CD14-positive monocyte (primary cell): ENCODE results near the gene ALDH5A1. TPM values are rescaled to one million over a fixed set of nuclear protein-coding genes. Genes with fewer than 3 reads are reported as not detected.

ENCODE experiments used
- DNase-seq, 3 donors: peaks; one replicate each; pipeline ENCODE4 v3.0.0-alpha.2; 2011 to 2022
- H2AFZ ChIP-seq: 2 replicates; pipeline ENCODE4 v1.6.0; 2012; ENCODE audit warnings: mild to moderate bottlenecking, low read depth, low read length, inconsistent platforms; ENCODE audit not compliant: insufficient read depth, poor library complexity, severe bottlenecking
- H3K27ac ChIP-seq, 2 donors: 1 replicate in 1 of 2; 2 replicates in 1 of 2; pipeline ENCODE4 v1.5.1; 2012 to 2013; ENCODE audit warnings: low read length in 2 of 2, control low read depth in 1 of 2, inconsistent platforms in 1 of 2, low read depth in 1 of 2, mild to moderate bottlenecking in 1 of 2
- H3K27me3 ChIP-seq, 2 donors: one replicate each; pipeline versions ENCODE4 v1.6.0 to v1.6.1; 2011 to 2013; ENCODE audit warnings: low read length in 2 of 2; ENCODE audit not compliant: control insufficient read depth in 2 of 2, insufficient read depth in 2 of 2
- H3K36me3 ChIP-seq, 2 donors: replicated peaks in 1 of 2; 1 replicate in 1 of 2; 2 replicates in 1 of 2; pipeline versions ENCODE4 v1.5.1 to v1.6.1; 2012 to 2013; ENCODE audit warnings: low read length in 2 of 2, control low read depth in 1 of 2, inconsistent platforms in 1 of 2, mild to moderate bottlenecking in 1 of 2; ENCODE audit not compliant: insufficient read depth in 2 of 2, control insufficient read depth in 1 of 2
- H3K4me1 ChIP-seq, 2 donors: 1 replicate in 1 of 2; 2 replicates in 1 of 2; pipeline versions ENCODE4 v1.5.1 to v1.6.1; 2012 to 2013; ENCODE audit warnings: low read length in 2 of 2, control low read depth in 1 of 2, inconsistent platforms in 1 of 2, mild to moderate bottlenecking in 1 of 2, moderate library complexity in 1 of 2; ENCODE audit not compliant: insufficient read depth in 2 of 2, control insufficient read depth in 1 of 2
- H3K4me2 ChIP-seq: replicated peaks from 2 replicates; pipeline ENCODE3; 2012; ENCODE audit warnings: low read length, moderate library complexity, mild to moderate bottlenecking; ENCODE audit not compliant: poor library complexity, severe bottlenecking; ENCODE audit errors: extremely low read depth
- H3K4me3 ChIP-seq, 3 experiments: fragments of 200-600 bp in 1 of 3; sonication (generic) in 1 of 3; replicated peaks in 1 of 3; 1 replicate in 2 of 3; 2 replicates in 1 of 3; pipeline ENCODE4 v1.5.1; 2011 to 2013; ENCODE audit warnings: low read length in 3 of 3, mild to moderate bottlenecking in 3 of 3, control low read depth in 2 of 3, low read depth in 2 of 3, inconsistent platforms in 1 of 3, moderate library complexity in 1 of 3
- H3K79me2 ChIP-seq: 2 replicates; pipeline ENCODE4 v1.6.0; 2012; ENCODE audit warnings: mild to moderate bottlenecking, control low read depth, inconsistent platforms, low read length, moderate library complexity; ENCODE audit not compliant: insufficient read depth
- H3K9ac ChIP-seq: 2 replicates; pipeline ENCODE4 v1.6.0; 2017; ENCODE audit warnings: low read length, mild to moderate bottlenecking; ENCODE audit not compliant: insufficient read depth, poor library complexity, severe bottlenecking
- H3K9me3 ChIP-seq, 2 donors: replicated peaks in 1 of 2; 1 replicate in 1 of 2; 2 replicates in 1 of 2; pipeline versions ENCODE4 v1.5.1 to v1.6.1; 2012 to 2013; ENCODE audit warnings: low read length in 2 of 2, control low read depth in 1 of 2; ENCODE audit not compliant: control insufficient read depth in 1 of 2, insufficient read depth in 1 of 2
- H4K20me1 ChIP-seq: 2 replicates; pipeline ENCODE4 v1.6.0; 2012; ENCODE audit warnings: mild to moderate bottlenecking, low read length, control low read depth, moderate library complexity; ENCODE audit not compliant: insufficient read depth
- H3K27ac Mint-ChIP-seq, 7 donors: one replicate each; pipeline ENCODE4 v1.8.0; 2020; ENCODE audit warnings: mild to moderate bottlenecking in 7 of 7, mixed read lengths in 7 of 7, moderate library complexity in 6 of 7, inconsistent platforms in 2 of 7
- H3K27me3 Mint-ChIP-seq, 3 donors: one replicate each; pipeline ENCODE4 v1.8.0; 2021 to 2022; ENCODE audit warnings: low read depth in 3 of 3, mild to moderate bottlenecking in 3 of 3, mixed read lengths in 3 of 3, moderate library complexity in 3 of 3, inconsistent platforms in 1 of 3
- H3K36me3 Mint-ChIP-seq, 2 donors: one replicate each; pipeline ENCODE4 v1.8.0; 2020; ENCODE audit warnings: mixed read lengths in 2 of 2, inconsistent platforms in 1 of 2, mild to moderate bottlenecking in 1 of 2
- H3K4me1 Mint-ChIP-seq: one replicate; pipeline ENCODE4 v1.8.0; 2020; ENCODE audit warnings: mild to moderate bottlenecking, mixed read lengths
- H3K4me3 Mint-ChIP-seq, 2 donors: one replicate each; pipeline ENCODE4 v1.8.0; 2020; ENCODE audit warnings: mild to moderate bottlenecking in 2 of 2, mixed read lengths in 2 of 2, moderate library complexity in 1 of 2
- H3K9me3 Mint-ChIP-seq, 7 donors: one replicate each; pipeline ENCODE4 v1.8.0; 2020 to 2022; ENCODE audit warnings: mixed read lengths in 7 of 7, mild to moderate bottlenecking in 6 of 7, moderate library complexity in 6 of 7, inconsistent platforms in 2 of 7
- WGBS: methylation state at CpG from one replicate; pipeline ENCODE4 v1.1.5; 2013; ENCODE audit warnings: missing lambda C conversion rate; ENCODE audit not compliant: insufficient coverage; 5-methylcytosine and 5-hydroxymethylcytosine counted together
- intact Hi-C, 2 donors: fragments of 100-400 bp; cut with micrococcal nuclease; formaldehyde crosslinking; loops; one replicate each; pipeline versions ENCODE4 v1.15.0 to v1.15.1; 2023
- polyA plus RNA-seq, 3 donors: library from polyadenylated mRNA; depleted of rRNA in 1 of 3; unstranded in 2 of 3; stranded (reverse) in 1 of 3; fragments of 300-500 nt in 2 of 3; fragments of >200 nt in 1 of 3; fragmentation: Illumina TruSeq in 2 of 3; gene quantifications; 1 replicate in 2 of 3; 2 replicates in 1 of 3; pipeline ENCODE4 v1.2.3, GENCODE V29; 2012 to 2021
- TF ChIP-seq, protein P1 (sequence below): fragments of 200-600 bp; IDR thresholded peaks from one replicate; pipeline ENCODE4 v1.8.0; 2022; ENCODE audit warnings: antibody characterized with exemption, mild to moderate bottlenecking

ALDH5A1 gene
- polyA plus RNA-seq, 3 donors = 0.04 to 0.33 (median 0.17) TPM

DNA sequence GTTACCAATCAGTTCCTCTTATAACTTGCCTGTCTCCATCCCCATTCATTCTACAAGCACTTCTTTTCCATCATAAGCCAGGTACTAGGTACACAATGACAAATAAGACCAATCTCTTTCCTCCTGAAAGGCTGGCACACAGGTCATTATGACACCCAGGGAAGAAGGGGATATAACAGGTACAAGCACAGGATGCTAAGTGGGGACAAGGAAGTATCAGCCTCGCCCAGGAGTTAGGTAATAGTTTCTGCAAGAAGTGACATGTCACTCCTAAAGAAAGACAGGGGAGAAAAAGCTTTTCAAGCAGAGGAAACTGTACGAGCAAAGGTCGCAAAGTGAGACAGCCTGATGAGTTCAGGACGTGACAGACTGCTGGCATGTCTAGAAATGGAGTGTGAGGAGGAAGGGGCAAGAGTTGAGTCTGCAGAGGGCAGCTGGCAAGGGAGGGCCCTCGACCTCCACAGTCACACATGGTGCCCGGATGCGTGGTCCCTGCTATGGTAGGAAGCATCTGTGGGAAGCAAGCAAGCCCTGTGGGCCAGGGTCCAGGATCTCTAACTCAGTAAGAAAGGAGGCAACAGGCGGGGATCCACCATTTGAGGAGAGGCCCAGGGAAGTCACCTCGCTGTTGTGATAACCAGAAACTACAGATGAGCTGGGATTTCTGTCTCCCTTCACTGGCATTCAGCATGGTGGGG is 45.8 kb upstream of the ALDH5A1 start:
- Histone ChIP-seq H3K79me2 (no peaks in the 10 kb centered on the region), H3K9me3 (no peaks in the 10 kb centered on the region), H3K4me3 (no peak overlapping the region), H3K4me1 (no peaks in the 10 kb centered on the region), H3K27ac (no peak overlapping the region), H4K20me1 (no peaks in the 10 kb centered on the region), H3K4me2 (no peak overlapping the region), H3K36me3 (no peaks in the 10 kb centered on the region), H2AFZ (no peak overlapping the region), H3K9ac (no peak overlapping the region), H3K27me3 (no peaks in the 10 kb centered on the region)
- intact Hi-C loops = no loop called here
- no peak for DNase-seq
- TF ChIP-seq, protein P1, sequence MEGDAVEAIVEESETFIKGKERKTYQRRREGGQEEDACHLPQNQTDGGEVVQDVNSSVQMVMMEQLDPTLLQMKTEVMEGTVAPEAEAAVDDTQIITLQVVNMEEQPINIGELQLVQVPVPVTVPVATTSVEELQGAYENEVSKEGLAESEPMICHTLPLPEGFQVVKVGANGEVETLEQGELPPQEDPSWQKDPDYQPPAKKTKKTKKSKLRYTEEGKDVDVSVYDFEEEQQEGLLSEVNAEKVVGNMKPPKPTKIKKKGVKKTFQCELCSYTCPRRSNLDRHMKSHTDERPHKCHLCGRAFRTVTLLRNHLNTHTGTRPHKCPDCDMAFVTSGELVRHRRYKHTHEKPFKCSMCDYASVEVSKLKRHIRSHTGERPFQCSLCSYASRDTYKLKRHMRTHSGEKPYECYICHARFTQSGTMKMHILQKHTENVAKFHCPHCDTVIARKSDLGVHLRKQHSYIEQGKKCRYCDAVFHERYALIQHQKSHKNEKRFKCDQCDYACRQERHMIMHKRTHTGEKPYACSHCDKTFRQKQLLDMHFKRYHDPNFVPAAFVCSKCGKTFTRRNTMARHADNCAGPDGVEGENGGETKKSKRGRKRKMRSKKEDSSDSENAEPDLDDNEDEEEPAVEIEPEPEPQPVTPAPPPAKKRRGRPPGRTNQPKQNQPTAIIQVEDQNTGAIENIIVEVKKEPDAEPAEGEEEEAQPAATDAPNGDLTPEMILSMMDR = no peak
- Mint-ChIP-seq H3K9me3 (no peaks in the 10 kb centered on the region), H3K36me3 (no peaks in the 10 kb centered on the region), H3K27me3 (no peaks in the 10 kb centered on the region), H3K27ac (peak overlapping the region in 2 of 7 donors; percentile 6 to 16), H3K4me3 (no peak overlapping the region), H3K4me1 (peaks cover 5% of the 10 kb centered on the region)
- WGBS = 83% methylated on average over 9 of the region's 9 CpGs

DNA sequence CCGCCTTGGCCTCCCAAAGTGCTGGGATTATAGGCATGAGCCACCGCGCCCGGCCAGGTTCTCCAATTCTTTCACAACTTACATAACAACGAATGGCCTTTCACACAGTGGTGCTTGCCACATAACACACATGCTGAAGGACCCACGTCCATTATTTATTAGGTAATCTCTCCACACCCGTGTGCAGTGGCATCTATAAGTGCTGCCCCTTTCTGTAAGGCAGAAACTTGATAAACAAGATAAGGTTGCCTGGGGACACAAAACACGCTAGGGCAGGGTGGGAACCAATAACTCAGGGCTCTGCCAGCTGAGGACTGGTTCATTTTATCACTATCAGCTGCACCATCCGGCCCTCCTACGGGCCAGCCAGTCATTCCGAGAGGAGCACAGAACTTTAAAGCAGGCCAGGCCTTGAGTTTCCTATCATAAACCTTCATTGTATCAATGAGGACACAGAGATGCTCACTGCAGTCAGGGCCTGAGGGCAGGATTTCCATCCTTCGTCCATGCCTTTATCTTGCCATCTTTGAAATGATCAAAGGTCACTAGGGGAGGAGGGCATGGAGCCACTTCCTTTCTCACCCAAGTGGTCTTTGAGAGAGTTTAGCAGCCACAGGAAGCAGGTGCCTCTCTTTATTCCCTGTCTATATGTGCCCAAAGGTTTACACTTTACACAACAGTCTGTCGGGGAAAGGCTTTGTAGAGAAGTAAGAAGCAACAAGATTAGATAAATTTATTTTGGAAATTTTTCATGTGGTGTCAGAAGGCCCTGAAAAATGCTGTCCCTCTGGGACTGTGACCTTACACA is 43.0 kb upstream of the ALDH5A1 start:
- no peaks in the 10 kb centered on the region for H3K36me3 ChIP-seq
- no peaks in the 10 kb centered on the region for H3K27me3 ChIP-seq
- DNase-seq = no peak
- H3K9me3 ChIP-seq = no peaks in the 10 kb centered on the region
- no peaks in the 10 kb centered on the region for H3K4me1 ChIP-seq
- H3K36me3 Mint-ChIP-seq = no peaks in the 10 kb centered on the region
- H3K4me2 ChIP-seq = no peak overlapping the region
- TF ChIP-seq, protein P1 = no peak
- H3K4me3 Mint-ChIP-seq = no peak overlapping the region
- no peak overlapping the region for H3K27ac Mint-ChIP-seq
- H3K4me1 Mint-ChIP-seq = peaks cover 5% of the 10 kb centered on the region
- H3K27ac ChIP-seq = no peak overlapping the region
- H3K27me3 Mint-ChIP-seq = peaks cover 0 to 2% (median 2%) of the 10 kb centered on the region in 3 donors
- H3K9me3 Mint-ChIP-seq = no peaks in the 10 kb centered on the region
- H3K79me2 ChIP-seq = no peaks in the 10 kb centered on the region
- 87% methylated on average over 3 of the region's 13 CpGs for WGBS
- intact Hi-C loops = no loop called here
- H3K4me3 ChIP-seq = no peak overlapping the region
- no peak overlapping the region for H3K9ac ChIP-seq
- no peak overlapping the region for H2AFZ ChIP-seq
- H4K20me1 ChIP-seq = no peaks in the 10 kb centered on the region
